Esophagus squamous epithelium (tissue), 5 donors: ENCODE results near the gene IL19. TPM values are rescaled to one million over a fixed set of nuclear protein-coding genes. Genes with fewer than 3 reads are reported as not detected.

Source experiments
- DNase-seq: peaks from one replicate; lab custom pipeline; 2025; lab: John Stamatoyannopoulos, UW
- H3K27ac ChIP-seq, 4 donors: fragments of 200-600 bp; sonication (generic); one replicate each; pipeline ENCODE4 v1.5.1; 2016 to 2019; ENCODE audit warnings: mild to moderate bottlenecking in 1 of 4
- H3K27me3 ChIP-seq, 4 donors: fragments of 200-600 bp; sonication (generic); 1 replicate in 3 of 4; 2 replicates in 1 of 4; pipeline versions ENCODE4 v1.5.1 to v1.6.0; 2017 to 2021; ENCODE audit warnings: antibody characterized with exemption in 1 of 4
- H3K36me3 ChIP-seq, 3 donors: fragments of 200-600 bp; sonication (generic); one replicate each; pipeline ENCODE4 v1.5.1; 2016 to 2019
- H3K4me1 ChIP-seq, 3 donors: fragments of 200-600 bp; sonication (generic); one replicate each; pipeline ENCODE4 v1.5.1; 2017 to 2019
- H3K4me3 ChIP-seq, 4 donors: fragments of 200-600 bp; sonication (generic); 1 replicate in 3 of 4; 2 replicates in 1 of 4; pipeline ENCODE4 v1.5.1; 2016 to 2019; ENCODE audit warnings: mild to moderate bottlenecking in 2 of 4, moderate library complexity in 1 of 4
- H3K9me3 ChIP-seq, 3 donors: fragments of 200-600 bp; sonication (generic); one replicate each; pipeline ENCODE4 v1.5.1; 2016 to 2019
- CTCF ChIP-seq, 6 experiments: fragments of 450-650 bp in 4 of 6; fragments of 200-600 bp in 2 of 6; sonication (generic) in 2 of 6; IDR thresholded peaks; one replicate each; pipeline ENCODE4 v1.5.1; 2016 to 2019; ENCODE audit warnings: antibody characterized with exemption in 6 of 6, mild to moderate bottlenecking in 4 of 6, moderate library complexity in 4 of 6
- POLR2A ChIP-seq, 4 donors: fragments of 450-650 bp; IDR thresholded peaks; one replicate each; pipeline ENCODE4 v1.6.1; 2017; ENCODE audit warnings: antibody characterized with exemption in 4 of 4, mild to moderate bottlenecking in 4 of 4, moderate library complexity in 3 of 4
- WGBS, 2 donors: methylation state at CpG; one replicate each; pipeline ENCODE4 v1.1.5; 2018; 5-methylcytosine and 5-hydroxymethylcytosine counted together
- intact Hi-C: fragments of 100-400 bp; cut with DNase I; formaldehyde crosslinking; loops from one replicate; pipeline ENCODE4 v1.15.0; 2022
- total RNA-seq, 4 donors: library from RNA; depleted of rRNA; stranded (reverse); fragments of >200 nt; gene quantifications; one replicate each; pipeline ENCODE4 v1.1.0, GENCODE V29; 2016
- donor health status: DM: yes; HTN: yes; CAD: no.

The IL19 gene
- total RNA-seq, 4 donors from 2014 or later: 0.23 to 16.8 (median 16.3) TPM; not detected in 1

- no peaks in the 10 kb centered on the region for H3K27me3 ChIP-seq
- no peak overlapping the region for H3K4me3 ChIP-seq
- H3K9me3 ChIP-seq: no peaks in the 10 kb centered on the region
- H3K27ac ChIP-seq: no peak overlapping the region
- DNase-seq: no peak
- peaks cover 6 to 45% (median 19%) of the 10 kb centered on the region in 3 donors for H3K4me1 ChIP-seq
- no peak for TF ChIP-seq CTCF (IDR thresholded peaks at IDR 0.05)
- TF ChIP-seq POLR2A (IDR thresholded peaks at IDR 0.05): no peak
- peaks cover 21 to 56% (median 44%) of the 10 kb centered on the region in 3 donors for H3K36me3 ChIP-seq
- intact Hi-C loops: no loop called here
- 94 to 96% methylated on average over 3 to 6 of the region's 6 CpGs for WGBS, 2 donors
Measured at GRCh38 chr1:206729050-206729449, 41.5 kb upstream of the IL19 start.

GRCh38 chr1:206729507-206729906 is 41.1 kb upstream of the IL19 start:
- H3K27me3 ChIP-seq: no peaks in the 10 kb centered on the region
- TF ChIP-seq POLR2A (IDR thresholded peaks at IDR 0.05) (no peak), CTCF (IDR thresholded peaks at IDR 0.05) (no peak)
- no peak overlapping the region for H3K27ac ChIP-seq
- H3K4me1 ChIP-seq: peaks cover 1 to 41% (median 15%) of the 10 kb centered on the region in 3 donors
- no peaks in the 10 kb centered on the region for H3K9me3 ChIP-seq
- DNase-seq: no peak
- H3K36me3 ChIP-seq: peaks cover 21 to 61% (median 44%) of the 10 kb centered on the region in 3 donors
- intact Hi-C loops: no loop called here
- no peak overlapping the region for H3K4me3 ChIP-seq
- 75 to 100% methylated on average over 1 of the region's 3 CpGs for WGBS, 2 donors

- Histone ChIP-seq H3K9me3 (no peaks in the 10 kb centered on the region), H3K36me3 (peaks cover 21 to 76% (median 44%) of the 10 kb centered on the region in 3 donors), H3K27me3 (no peaks in the 10 kb centered on the region), H3K27ac (no peak overlapping the region), H3K4me3 (no peak overlapping the region), H3K4me1 (peaks cover 0 to 28% (median 0%) of the 10 kb centered on the region in 3 donors)
- intact Hi-C loops: no loop called here
- TF ChIP-seq CTCF (IDR thresholded peaks at IDR 0.05) (no peak), POLR2A (IDR thresholded peaks at IDR 0.05) (no peak)
- DNase-seq: no peak
- WGBS, 2 donors: 89 to 90% methylated on average over 8 to 11 of the region's 11 CpGs
Measured at GRCh38 chr1:206732508-206732907, 38.1 kb upstream of the IL19 start.

GRCh38 chr1:206732992-206733391 is 37.6 kb upstream of the IL19 start:
- H3K36me3 ChIP-seq: peaks cover 21 to 76% (median 44%) of the 10 kb centered on the region in 3 donors
- H3K27me3 ChIP-seq: no peaks in the 10 kb centered on the region
- TF ChIP-seq CTCF (IDR thresholded peaks at IDR 0.05) (no peak), POLR2A (IDR thresholded peaks at IDR 0.05) (no peak)
- no peaks in the 10 kb centered on the region for H3K9me3 ChIP-seq
- peaks cover 0 to 28% (median 0%) of the 10 kb centered on the region in 3 donors for H3K4me1 ChIP-seq
- intact Hi-C loops: no loop called here
- WGBS, 2 donors: 86 to 100% methylated on average over 2 to 9 of the region's 11 CpGs
- no peak overlapping the region for H3K27ac ChIP-seq
- no peak for DNase-seq
- no peak overlapping the region for H3K4me3 ChIP-seq

- Histone ChIP-seq H3K4me1 (peaks cover 0 to 35% (median 0%) of the 10 kb centered on the region in 3 donors), H3K27ac (no peak overlapping the region), H3K9me3 (no peaks in the 10 kb centered on the region), H3K4me3 (no peak overlapping the region), H3K36me3 (peaks cover 21 to 64% (median 39%) of the 10 kb centered on the region in 3 donors), H3K27me3 (no peaks in the 10 kb centered on the region)
- no peak for DNase-seq
- TF ChIP-seq POLR2A (IDR thresholded peaks at IDR 0.05): no peak
- peak; percentile 72 to 87 (median 80) for TF ChIP-seq CTCF (IDR thresholded peaks at IDR 0.05)
- intact Hi-C loops: loop anchor here (5.0 kb wide), 1 partner anchor 178 kb away; no protein-coding TSS in a partner anchor
- 58 to 67% methylated on average over 8 to 9 of the region's 9 CpGs for WGBS, 2 donors
Measured at GRCh38 chr1:206734499-206735142, 36.0 kb upstream of the IL19 start.
